ENCODE data around the gene DMTF1.
"Not testable (repeated sequence)": the region's sequence is repeated elsewhere in the genome, so short reads cannot be mapped to it uniquely, and the experiment has no call there.

Gene DMTF1

GRCh38 chr7:87231711-87232110 is 79.5 kb downstream of the DMTF1 start:
- no peak for DNase-seq

- no peak for DNase-seq
Measured at GRCh38 chr7:87234949-87235348, 82.7 kb downstream of the DMTF1 start.

- not testable (repeated sequence) for DNase-seq
Measured at GRCh38 chr7:87238464-87239051, 86.3 kb downstream of the DMTF1 start.

- not testable (repeated sequence) for DNase-seq
Measured at GRCh38 chr7:87245671-87246070, 93.4 kb downstream of the DMTF1 start.
